ENCODE results near the gene SRRM3. TPM values are rescaled to one million over a fixed set of nuclear protein-coding genes. Genes with fewer than 3 reads are reported as not detected.

Gene SRRM3
- total RNA-seq, 2 donors from 2014 or later: 4.1 to 5.0 TPM

- Histone ChIP-seq H3K27me3 (ENCODE audit: control insufficient read depth, insufficient read depth, low read length, poor library complexity, severe bottlenecking) (no peaks in the 10 kb centered on the region), H3K4me3 (ENCODE audit: low read length) (peak overlapping the region; percentile 81), H3K9ac (ENCODE audit: extremely low read depth, low read length, poor library complexity, severe bottlenecking) (peak overlapping the region; percentile 80), H3K4me1 (ENCODE audit: control insufficient read depth, insufficient read depth, low read length) (no peaks in the 10 kb centered on the region), H3K9me3 (ENCODE audit: control insufficient read depth, low read length) (no peaks in the 10 kb centered on the region), H3K27ac (ENCODE audit: low read depth, low read length) (peak overlapping the region; percentile 88), H3K36me3 (ENCODE audit: control insufficient read depth, insufficient read depth, low read length) (peaks cover 21% of the 10 kb centered on the region)
- Mint-ChIP-seq H3K4me1 (peaks cover 17% of the 10 kb centered on the region), H3K27me3 (ENCODE audit: insufficient read depth) (no peaks in the 10 kb centered on the region), H3K27ac (peak overlapping the region; percentile 95), H3K36me3 (ENCODE audit: low read depth) (peaks cover 12% of the 10 kb centered on the region), H3K9me3 (no peaks in the 10 kb centered on the region), H3K4me3 (peak overlapping the region; percentile 84)
- peak; percentile 40 for TF ChIP-seq CTCF (conservative IDR thresholded peaks at IDR 0.05)
- peak; percentile 84 for DNase-seq
- WGBS, 2 experiments (ENCODE audit: insufficient coverage in 1 of 2, insufficient read length in 1 of 2): 6 to 11% methylated on average over 18 to 25 of the region's 25 CpGs
Measured at GRCh38 chr7:76318488-76319353, 117.0 kb downstream of the SRRM3 start.

- no peak overlapping the region for H3K27ac Mint-ChIP-seq
- peaks cover 4% of the 10 kb centered on the region for H3K4me1 Mint-ChIP-seq
- H3K36me3 Mint-ChIP-seq (ENCODE audit: low read depth): peaks cover 57% of the 10 kb centered on the region
- H3K9me3 Mint-ChIP-seq: no peaks in the 10 kb centered on the region
- DNase-seq: no peak
- no peak for TF ChIP-seq CTCF (conservative IDR thresholded peaks at IDR 0.05)
- H3K4me1 ChIP-seq (ENCODE audit: control insufficient read depth, insufficient read depth, low read length): no peaks in the 10 kb centered on the region
- H3K27me3 Mint-ChIP-seq (ENCODE audit: insufficient read depth): no peaks in the 10 kb centered on the region
- no peak overlapping the region for H3K27ac ChIP-seq (ENCODE audit: low read depth, low read length)
- H3K36me3 ChIP-seq (ENCODE audit: control insufficient read depth, insufficient read depth, low read length): peaks cover 78% of the 10 kb centered on the region
- H3K4me3 ChIP-seq (ENCODE audit: low read length): no peak overlapping the region
- H3K27me3 ChIP-seq (ENCODE audit: control insufficient read depth, insufficient read depth, low read length, poor library complexity, severe bottlenecking): no peaks in the 10 kb centered on the region
- H3K4me3 Mint-ChIP-seq: no peak overlapping the region
- no peak overlapping the region for H3K9ac ChIP-seq (ENCODE audit: extremely low read depth, low read length, poor library complexity, severe bottlenecking)
- WGBS, 2 experiments (ENCODE audit: insufficient coverage in 1 of 2, insufficient read length in 1 of 2): 97 to 98% methylated on average over 9 to 11 of the region's 11 CpGs
- no peaks in the 10 kb centered on the region for H3K9me3 ChIP-seq (ENCODE audit: control insufficient read depth, low read length)
Measured at GRCh38 chr7:76325092-76325491, 123.4 kb downstream of the SRRM3 start.

- Mint-ChIP-seq H3K27ac (no peak overlapping the region), H3K27me3 (ENCODE audit: insufficient read depth) (no peaks in the 10 kb centered on the region), H3K36me3 (ENCODE audit: low read depth) (peaks cover 55% of the 10 kb centered on the region), H3K9me3 (no peaks in the 10 kb centered on the region), H3K4me3 (no peak overlapping the region), H3K4me1 (peaks cover 4% of the 10 kb centered on the region)
- Histone ChIP-seq H3K9me3 (ENCODE audit: control insufficient read depth, low read length) (no peaks in the 10 kb centered on the region), H3K27ac (ENCODE audit: low read depth, low read length) (no peak overlapping the region), H3K36me3 (ENCODE audit: control insufficient read depth, insufficient read depth, low read length) (peaks cover 85% of the 10 kb centered on the region), H3K4me3 (ENCODE audit: low read length) (no peak overlapping the region), H3K27me3 (ENCODE audit: control insufficient read depth, insufficient read depth, low read length, poor library complexity, severe bottlenecking) (no peaks in the 10 kb centered on the region), H3K9ac (ENCODE audit: extremely low read depth, low read length, poor library complexity, severe bottlenecking) (no peak overlapping the region), H3K4me1 (ENCODE audit: control insufficient read depth, insufficient read depth, low read length) (no peaks in the 10 kb centered on the region)
- WGBS, 2 experiments (ENCODE audit: insufficient coverage in 1 of 2, insufficient read length in 1 of 2): 93 to 100% methylated on average over 4 to 5 of the region's 5 CpGs
- TF ChIP-seq CTCF (conservative IDR thresholded peaks at IDR 0.05): no peak
- no peak for DNase-seq
Measured at GRCh38 chr7:76325811-76326210, 124.1 kb downstream of the SRRM3 start.

All from endodermal cell (in vitro differentiated cells).